IMR-90 (cell line): Measurements from ENCODE around the gene SERPINA1. TPM values are rescaled to one million over a fixed set of nuclear protein-coding genes. Genes with fewer than 3 reads are reported as not detected.

Source experiments
- ATAC-seq: fragments of 200-7000 bp; cut with Tn5 transposase; 2 replicates; pipeline ENCODE4 v1.9.1; 2020; ENCODE audit warnings: low read depth, mild to moderate bottlenecking, moderate library complexity
- BruUV-seq: library from RNA; stranded (reverse); fragments of 400-500 nt; replicated peaks from 2 replicates; lab custom pipeline; 2021; lab: Mats Ljungman, UMichigan
- CTCF ChIA-PET: fragments of 300-600 bp; formaldehyde crosslinking; extraction: SDS; loops from one replicate; lab custom pipeline; 2021; ENCODE audit warnings: antibody characterized with exemption; lab: Yijun Ruan, JAX
- POLR2A ChIA-PET: fragments of 300-600 bp; sonication (Branson Sonifier 250); formaldehyde crosslinking; loops from one replicate; lab custom pipeline; 2022; ENCODE audit warnings: antibody characterized with exemption; ENCODE audit not compliant: unreplicated experiment; lab: Charles Lee
- DNase-seq: peaks from one replicate; pipeline ENCODE4 v3.0.0; 2013
- H2AFZ ChIP-seq: replicated peaks from 2 replicates; pipeline ENCODE3; 2013; ENCODE audit warnings: low read length, mild to moderate bottlenecking; ENCODE audit not compliant: poor library complexity
- H2AK5ac ChIP-seq: 2 replicates; pipeline ENCODE4 v1.6.1; 2013; ENCODE audit warnings: low read depth, low read length, inconsistent platforms
- H2AK9ac ChIP-seq: replicated peaks from 2 replicates; pipeline ENCODE3; 2013; ENCODE audit warnings: mild to moderate bottlenecking, low read depth, low read length, moderate library complexity; ENCODE audit not compliant: poor library complexity
- H2BK120ac ChIP-seq: 2 replicates; pipeline ENCODE4 v1.6.1; 2013; ENCODE audit warnings: low read depth, low read length, inconsistent platforms
- H2BK15ac ChIP-seq: 3 replicates; pipeline ENCODE4 v1.6.1; 2013; ENCODE audit warnings: low read depth, low read length, inconsistent platforms
- H2BK20ac ChIP-seq: 2 replicates; pipeline ENCODE4 v1.6.1; 2013; ENCODE audit warnings: low read depth, mild to moderate bottlenecking, inconsistent platforms, low read length, moderate library complexity
- H2BK5ac ChIP-seq: 2 replicates; pipeline ENCODE4 v1.6.1; 2013; ENCODE audit warnings: mild to moderate bottlenecking, low read depth, low read length, inconsistent platforms; ENCODE audit not compliant: poor library complexity, severe bottlenecking
- H3K14ac ChIP-seq: replicated peaks from 2 replicates; pipeline ENCODE4 v1.6.1; 2013; ENCODE audit warnings: low read depth, low read length, inconsistent platforms
- H3K18ac ChIP-seq: 2 replicates; pipeline ENCODE4 v1.6.1; 2013; ENCODE audit warnings: low read depth, low read length, control low read depth
- H3K23ac ChIP-seq: 2 replicates; pipeline ENCODE4 v1.6.1; 2013; ENCODE audit warnings: low read depth, low read length, inconsistent platforms
- H3K27ac ChIP-seq: 2 replicates; pipeline ENCODE4 v1.5.1; 2013; ENCODE audit warnings: mild to moderate bottlenecking, control low read depth, low read length; ENCODE audit not compliant: insufficient read depth
- H3K27me3 ChIP-seq: 2 replicates; pipeline ENCODE4 v1.6.1; 2013; ENCODE audit warnings: low read length; ENCODE audit not compliant: control insufficient read depth, insufficient read depth
- H3K36me3 ChIP-seq: 2 replicates; pipeline ENCODE4 v1.6.1; 2013; ENCODE audit warnings: low read length, mixed read lengths; ENCODE audit not compliant: control insufficient read depth, insufficient read depth
- H3K4ac ChIP-seq: 2 replicates; pipeline ENCODE4 v1.6.1; 2013; ENCODE audit warnings: low read depth, low read length, inconsistent platforms
- H3K4me1 ChIP-seq: 2 replicates; pipeline ENCODE4 v1.6.1; 2013; ENCODE audit warnings: low read length, mixed read lengths; ENCODE audit not compliant: control insufficient read depth, insufficient read depth
- H3K4me2 ChIP-seq: 2 replicates; pipeline ENCODE4 v1.6.1; 2013; ENCODE audit warnings: low read depth, mild to moderate bottlenecking, control low read depth, low read length, moderate library complexity
- H3K4me3 ChIP-seq: 2 replicates; pipeline ENCODE4 v1.5.1; 2013; ENCODE audit warnings: low read depth, mild to moderate bottlenecking, control low read depth, low read length, moderate library complexity; ENCODE audit not compliant: insufficient read depth
- H3K56ac ChIP-seq: 2 replicates; pipeline ENCODE4 v1.6.1; 2013; ENCODE audit warnings: low read length, inconsistent platforms; ENCODE audit not compliant: insufficient read depth; ENCODE audit errors: extremely low read depth
- H3K79me1 ChIP-seq, 2 experiments: 2 replicates each; pipeline ENCODE4 v1.6.1; 2013; ENCODE audit warnings: low read length in 2 of 2, inconsistent platforms in 1 of 2, low read depth in 1 of 2
- H3K9ac ChIP-seq: 2 replicates; pipeline ENCODE4 v1.6.1; 2013; ENCODE audit warnings: low read depth, low read length, control low read depth
- H3K9me1 ChIP-seq: 2 replicates; pipeline ENCODE4 v1.6.1; 2013; ENCODE audit warnings: low read length, inconsistent platforms; ENCODE audit not compliant: insufficient read depth
- H3K9me3 ChIP-seq: 2 replicates; pipeline ENCODE4 v1.6.1; 2013; ENCODE audit warnings: low read length; ENCODE audit not compliant: control insufficient read depth, insufficient read depth
- H4K20me1 ChIP-seq: 2 replicates; pipeline ENCODE4 v1.6.1; 2013; ENCODE audit warnings: low read length, inconsistent platforms; ENCODE audit not compliant: insufficient read depth
- H4K5ac ChIP-seq: 2 replicates; pipeline ENCODE4 v1.6.1; 2013; ENCODE audit warnings: mild to moderate bottlenecking, low read depth, low read length, control low read depth
- H4K8ac ChIP-seq, 2 experiments: 2 replicates each; pipeline ENCODE4 v1.6.1; 2013; ENCODE audit warnings: low read depth in 2 of 2, low read length in 2 of 2, control low read depth in 1 of 2, inconsistent platforms in 1 of 2
- H4K91ac ChIP-seq: 2 replicates; pipeline ENCODE4 v1.6.1; 2013; ENCODE audit warnings: low read depth, low read length, inconsistent platforms; ENCODE audit not compliant: insufficient read depth
- BHLHE40 ChIP-seq: fragments of 150-350 bp; IDR thresholded peaks from 2 replicates; pipeline ENCODE4 v1.6.1; 2016; ENCODE audit warnings: mild to moderate bottlenecking, low read depth, low read length
- CEBPB ChIP-seq: IDR thresholded peaks from 2 replicates; pipeline ENCODE4 v1.6.1; 2012; ENCODE audit warnings: low read depth, low read length, improper control_type of control experiment
- CHD1 ChIP-seq: IDR thresholded peaks from 2 replicates; pipeline ENCODE4 v1.6.1; 2012; ENCODE audit warnings: low read depth, low read length, improper control_type of control experiment
- CTCF ChIP-seq: conservative IDR thresholded peaks from 2 replicates; pipeline ENCODE4 v1.5.1; 2012; ENCODE audit warnings: mild to moderate bottlenecking, low read depth, low read length, improper control_type of control experiment
- ELK1 ChIP-seq: fragments of 150-350 bp; IDR thresholded peaks from 2 replicates; pipeline ENCODE4 v1.6.1; 2016; ENCODE audit warnings: low read depth, mild to moderate bottlenecking, low read length, moderate library complexity, borderline replicate concordance
- FOS ChIP-seq: fragments of 150-350 bp; IDR thresholded peaks from 2 replicates; pipeline ENCODE4 v1.6.1; 2016; ENCODE audit warnings: low read depth, low read length
- MAFK ChIP-seq: IDR thresholded peaks from 2 replicates; pipeline ENCODE4 v1.6.1; 2012; ENCODE audit warnings: low read depth, low read length, improper control_type of control experiment
- MAZ ChIP-seq: IDR thresholded peaks from 2 replicates; pipeline ENCODE4 v1.6.1; 2012; ENCODE audit warnings: low read depth, mild to moderate bottlenecking, low read length, improper control_type of control experiment, moderate library complexity, borderline replicate concordance
- MXI1 ChIP-seq: IDR thresholded peaks from 2 replicates; pipeline ENCODE4 v1.6.1; 2012; ENCODE audit warnings: low read depth, mild to moderate bottlenecking, low read length, moderate library complexity, borderline replicate concordance
- NFE2L2 ChIP-seq: fragments of 150-350 bp; IDR thresholded peaks from 2 replicates; pipeline ENCODE4 v1.6.1; 2016; ENCODE audit warnings: low read depth, mild to moderate bottlenecking, low read length
- POLR2A ChIP-seq: IDR thresholded peaks from 2 replicates; pipeline ENCODE4 v1.6.1; 2012; ENCODE audit warnings: mild to moderate bottlenecking, low read depth, low read length
- RAD21 ChIP-seq: IDR thresholded peaks from 2 replicates; pipeline ENCODE4 v1.6.1; 2012; ENCODE audit warnings: low read length, improper control_type of control experiment
- RCOR1 ChIP-seq: IDR thresholded peaks from 2 replicates; pipeline ENCODE4 v1.6.1; 2012; ENCODE audit warnings: mild to moderate bottlenecking, low read length, improper control_type of control experiment; ENCODE audit not compliant: insufficient replicate concordance
- RFX5 ChIP-seq: IDR thresholded peaks from 2 replicates; pipeline ENCODE4 v1.8.0; 2012; ENCODE audit warnings: low read depth, mild to moderate bottlenecking, low read length, moderate library complexity
- SMC3 ChIP-seq: fragments of 150-350 bp; IDR thresholded peaks from 2 replicates; pipeline ENCODE4 v1.6.1; 2016; ENCODE audit warnings: low read depth, mild to moderate bottlenecking, antibody characterized with exemption, low read length, moderate library complexity
- USF2 ChIP-seq: fragments of 150-350 bp; IDR thresholded peaks from 2 replicates; pipeline ENCODE4 v1.6.1; 2017; ENCODE audit warnings: mild to moderate bottlenecking, antibody characterized with exemption, low read length, low read depth
- WGBS, 2 experiments: methylation state at CpG; one replicate each; pipeline versions ENCODE4 v1.1.5 to v1.1.7; 2013; ENCODE audit warnings: missing lambda C conversion rate in 2 of 2; ENCODE audit not compliant: insufficient read length in 1 of 2; ENCODE audit errors: extremely low coverage in 2 of 2; 5-methylcytosine and 5-hydroxymethylcytosine counted together
- dilution Hi-C: fragments of 300-500 bp; cut with HindIII; formaldehyde crosslinking; loops from one replicate; pipeline ENCODE4 v1.14.3; 2018; ENCODE audit warnings: low sequenced_read_pairs; ENCODE audit not compliant: unreplicated experiment
- in situ Hi-C: fragments of 300-500 bp; cut with MboI; formaldehyde crosslinking; loops from 3 replicates; pipeline ENCODE4 v1.14.3; 2019; ENCODE audit warnings: low sequenced_read_pairs, inconsistent platforms, mixed read lengths
- intact Hi-C: fragments of 100-400 bp; cut with micrococcal nuclease; formaldehyde crosslinking; loops from 2 replicates; pipeline ENCODE4 v1.10.0; 2022
- polyA plus RNA-seq, 3 experiments: library from polyadenylated mRNA; depleted of rRNA; stranded (reverse); fragments of >200 nt; gene quantifications; 2 replicates each; pipeline ENCODE4 v1.2.3, GENCODE V29; 2012; ENCODE audit warnings: low replicate concordance in 1 of 3
- total RNA-seq: library from RNA; depleted of rRNA; stranded (reverse); fragments of >200 nt; gene quantifications from 2 replicates; pipeline ENCODE4 v1.2.3, GENCODE V29; 2012

The SERPINA1 gene
- total and polyA plus RNA-seq, 2 of the 4 experiments (the other 2 are of a cell fraction) = 0.54 to 1.2 TPM

- H4K91ac ChIP-seq = no peak overlapping the region
- H2BK120ac ChIP-seq = no peak overlapping the region
- no peak overlapping the region for H3K18ac ChIP-seq
- H3K9ac ChIP-seq = no peak overlapping the region
- no peak overlapping the region for H2AFZ ChIP-seq
- no TSS peak for BruUV-seq
- H3K9me3 ChIP-seq = no peaks in the 10 kb centered on the region
- no peak overlapping the region for H3K56ac ChIP-seq
- no peak overlapping the region for H2BK15ac ChIP-seq
- no CpG with 5 or more reads among the region's 2 CpGs for WGBS, 2 experiments
- H2BK5ac ChIP-seq = no peak overlapping the region
- DNase-seq = no peak
- H3K23ac ChIP-seq = no peak overlapping the region
- no peak overlapping the region for H3K4me3 ChIP-seq
- no peaks in the 10 kb centered on the region; the same call in 1 of the 2 replicates for H3K27me3 ChIP-seq
- H4K20me1 ChIP-seq = no peaks in the 10 kb centered on the region
- ChIA-PET CTCF (no interaction called here), POLR2A (no interaction called here)
- ATAC-seq = no peak
- no peak overlapping the region for H3K4me2 ChIP-seq
- no peak overlapping the region for H3K27ac ChIP-seq
- no peak for TF ChIP-seq MAFK
- no peak for TF ChIP-seq CTCF
- TF ChIP-seq ELK1 = no peak
- no peak for TF ChIP-seq CEBPB
- TF ChIP-seq USF2 = no peak
- TF ChIP-seq SMC3 = no peak
- no peak for TF ChIP-seq RFX5
- TF ChIP-seq CHD1 = no peak
- no peak for TF ChIP-seq MAZ
- TF ChIP-seq BHLHE40 = no peak
- no peak for TF ChIP-seq NFE2L2
- no peak for TF ChIP-seq MXI1
- no peak for TF ChIP-seq POLR2A
- TF ChIP-seq FOS = no peak
- TF ChIP-seq RAD21 = no peak
- TF ChIP-seq RCOR1 = no peak
- no peaks in the 10 kb centered on the region for H3K4me1 ChIP-seq
- intact Hi-C loops = no loop called here
- H3K9me1 ChIP-seq = no peaks in the 10 kb centered on the region
- dilution Hi-C loops = no loop called here
- no peak overlapping the region for H4K8ac ChIP-seq
- no peaks in the 10 kb centered on the region for H3K79me1 ChIP-seq
- no peak overlapping the region for H2BK20ac ChIP-seq
- H2AK9ac ChIP-seq = no peak overlapping the region
- H3K14ac ChIP-seq = no peak overlapping the region
- no peak overlapping the region for H2AK5ac ChIP-seq
- H3K36me3 ChIP-seq = no peaks in the 10 kb centered on the region
- in situ Hi-C loops = no loop called here
- no peak overlapping the region for H3K4ac ChIP-seq
- no peak overlapping the region for H4K5ac ChIP-seq
These were observed 57.5 kb downstream of the SERPINA1 start for GRCh38 chr14:94330857-94331256.
